WERI-Rb-1 (cell line): Measurements from ENCODE around the gene CNOT3.
A peak's percentile ranks its signal among the peaks of the same experiment; 100 is the strongest.

Source experiments
- DNase-seq: peaks from one replicate; pipeline ENCODE4 v3.0.0-alpha.2; 2020
- H3K27ac ChIP-seq: fragments of 250-450 bp; sonication (Bioruptor Pico); 2 replicates; pipeline ENCODE4 v1.5.1; 2020; ENCODE audit warnings: mild to moderate bottlenecking, moderate library complexity
- H3K27me3 ChIP-seq: fragments of 250-450 bp; sonication (Bioruptor Pico); 2 replicates; pipeline ENCODE4 v1.5.1; 2021; ENCODE audit warnings: mild to moderate bottlenecking, low read depth, moderate library complexity; ENCODE audit not compliant: insufficient read depth, severe bottlenecking
- H3K36me3 ChIP-seq: fragments of 250-450 bp; sonication (Bioruptor Pico); 2 replicates; pipeline ENCODE4 v1.5.1; 2020; ENCODE audit warnings: mild to moderate bottlenecking, moderate library complexity
- H3K4me3 ChIP-seq: 2 replicates; pipeline ENCODE4 v1.5.1; 2011; ENCODE audit warnings: low read depth, mild to moderate bottlenecking, control low read depth, low read length
- H3K9me3 ChIP-seq: fragments of 250-450 bp; sonication (Bioruptor Pico); 2 replicates; pipeline ENCODE4 v1.5.1; 2021; ENCODE audit warnings: mild to moderate bottlenecking, moderate library complexity; ENCODE audit not compliant: severe bottlenecking
- TF ChIP-seq, protein P1 (sequence below): IDR thresholded peaks from 2 replicates; pipeline ENCODE4 v1.5.1; 2011; ENCODE audit warnings: low read depth, mild to moderate bottlenecking, control low read depth, inconsistent platforms, low read length

The CNOT3 gene

GRCh38 chr19:54201172-54201701, 63.7 kb downstream of the CNOT3 start:
- Histone ChIP-seq H3K27me3 (no peaks in the 10 kb centered on the region), H3K36me3 (peaks cover 71% of the 10 kb centered on the region), H3K4me3 (peak overlapping the region; percentile 90), H3K9me3 (no peaks in the 10 kb centered on the region), H3K27ac (peak overlapping the region; percentile 95)
- TF ChIP-seq, protein P1, sequence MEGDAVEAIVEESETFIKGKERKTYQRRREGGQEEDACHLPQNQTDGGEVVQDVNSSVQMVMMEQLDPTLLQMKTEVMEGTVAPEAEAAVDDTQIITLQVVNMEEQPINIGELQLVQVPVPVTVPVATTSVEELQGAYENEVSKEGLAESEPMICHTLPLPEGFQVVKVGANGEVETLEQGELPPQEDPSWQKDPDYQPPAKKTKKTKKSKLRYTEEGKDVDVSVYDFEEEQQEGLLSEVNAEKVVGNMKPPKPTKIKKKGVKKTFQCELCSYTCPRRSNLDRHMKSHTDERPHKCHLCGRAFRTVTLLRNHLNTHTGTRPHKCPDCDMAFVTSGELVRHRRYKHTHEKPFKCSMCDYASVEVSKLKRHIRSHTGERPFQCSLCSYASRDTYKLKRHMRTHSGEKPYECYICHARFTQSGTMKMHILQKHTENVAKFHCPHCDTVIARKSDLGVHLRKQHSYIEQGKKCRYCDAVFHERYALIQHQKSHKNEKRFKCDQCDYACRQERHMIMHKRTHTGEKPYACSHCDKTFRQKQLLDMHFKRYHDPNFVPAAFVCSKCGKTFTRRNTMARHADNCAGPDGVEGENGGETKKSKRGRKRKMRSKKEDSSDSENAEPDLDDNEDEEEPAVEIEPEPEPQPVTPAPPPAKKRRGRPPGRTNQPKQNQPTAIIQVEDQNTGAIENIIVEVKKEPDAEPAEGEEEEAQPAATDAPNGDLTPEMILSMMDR: no peak
- DNase-seq: no peak

GRCh38 chr19:54201980-54202379, 64.4 kb downstream of the CNOT3 start:
- Histone ChIP-seq H3K36me3 (peaks cover 72% of the 10 kb centered on the region), H3K4me3 (peak overlapping the region; percentile 90; the same call in 1 of the 2 replicates), H3K9me3 (no peaks in the 10 kb centered on the region), H3K27me3 (no peaks in the 10 kb centered on the region), H3K27ac (no peak overlapping the region; the same call in 1 of the 2 replicates)
- no peak for DNase-seq
- TF ChIP-seq, protein P1: no peak

DNA sequence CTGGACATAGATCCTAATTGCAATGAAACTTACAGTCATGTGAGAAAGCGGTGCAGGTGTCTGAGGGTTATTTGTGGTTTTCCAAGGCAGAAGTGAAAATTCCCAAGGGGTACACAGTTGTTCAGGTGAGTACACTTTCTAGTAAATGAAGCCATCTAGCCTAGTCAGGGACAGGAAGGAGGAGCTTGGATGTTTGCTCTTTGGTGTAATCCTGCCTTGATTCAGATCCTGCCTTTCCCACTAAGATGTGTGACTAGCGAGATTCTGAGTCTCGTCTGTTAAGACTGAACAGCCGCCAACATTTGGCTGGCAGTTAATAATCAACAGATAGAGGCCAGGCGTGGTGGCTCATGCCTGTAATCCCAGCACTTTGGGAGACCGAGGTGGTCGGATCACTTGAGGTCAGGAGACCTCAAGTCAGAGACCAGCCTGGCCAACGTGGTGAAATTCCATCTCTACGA, 65.6 kb downstream of the CNOT3 start:
- no peak for DNase-seq
- Histone ChIP-seq H3K36me3 (peaks cover 75% of the 10 kb centered on the region), H3K27ac (no peak overlapping the region)

DNA sequence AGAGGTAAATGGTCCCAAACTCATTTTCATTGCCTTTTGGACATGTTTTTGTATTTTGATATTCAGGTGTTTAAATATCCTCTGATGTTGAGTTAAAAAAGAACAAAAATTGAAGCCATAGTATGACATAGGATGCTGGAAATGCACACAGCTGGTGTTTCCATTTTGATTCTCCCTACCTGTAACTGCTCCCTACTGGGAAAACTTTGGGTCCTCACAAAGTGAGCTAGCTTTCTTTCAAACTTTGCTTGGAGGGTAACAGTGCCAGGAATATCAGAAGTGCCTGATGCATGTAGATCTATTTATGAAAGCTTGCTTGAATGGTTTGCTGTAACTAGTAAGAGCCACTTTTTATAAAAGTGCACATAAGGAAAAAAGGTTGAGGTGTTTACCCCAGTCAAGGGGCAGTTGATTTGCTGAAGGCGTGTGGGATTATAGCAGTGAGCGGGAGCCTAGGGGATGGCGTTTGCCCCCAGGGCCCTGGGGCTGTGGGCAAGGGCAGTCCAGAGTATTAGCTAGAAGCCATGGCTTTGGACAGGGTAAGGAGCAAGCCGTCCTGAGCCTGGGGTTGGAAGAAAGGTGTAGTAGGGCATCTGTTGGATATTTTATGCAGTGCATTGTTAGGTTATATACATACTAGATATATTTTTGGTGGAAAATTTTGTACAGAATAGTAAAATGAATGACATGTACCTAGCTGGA, 67.4 kb downstream of the CNOT3 start:
- no peak overlapping the region for H3K27ac ChIP-seq
- H3K36me3 ChIP-seq: peaks cover 93% of the 10 kb centered on the region
- TF ChIP-seq, protein P1: no peak
- DNase-seq: no peak
- no peak overlapping the region for H3K4me3 ChIP-seq
- H3K27me3 ChIP-seq: no peaks in the 10 kb centered on the region
- H3K9me3 ChIP-seq: no peaks in the 10 kb centered on the region

More for the DNA sequence above, 65.6 kb downstream of the CNOT3 start:
- Histone ChIP-seq H3K4me3 (no peak overlapping the region), H3K9me3 (no peaks in the 10 kb centered on the region), H3K27me3 (no peaks in the 10 kb centered on the region)
- TF ChIP-seq, protein P1: no peak
